ENCODE data around the gene OTUD5.

- TF ChIP-seq CTCF (IDR thresholded peaks at IDR 0.05) (no peak), POLR2A (IDR thresholded peaks at IDR 0.05) (no peak)
Measured at GRCh38 chrX:48935301-48935670, 22.1 kb downstream of the OTUD5 start.

Measured in heart left ventricle (tissue), 13 donors.